H4 (cell line): Measurements from ENCODE around the gene KRTAP17-1. TPM values are rescaled to one million over a fixed set of nuclear protein-coding genes. Genes with fewer than 3 reads are reported as not detected.

Experiments used
- DNase-seq: peaks from one replicate; pipeline ENCODE4 v3.0.0-alpha.2; 2015; ENCODE audit warnings: low spot score
- total RNA-seq: library from RNA; depleted of rRNA; stranded (reverse); fragments of >200 nt; shearing (Covaris generic); gene quantifications from 2 replicates; pipeline ENCODE4 v1.2.3, GENCODE V29; 2014

KRTAP17-1 gene
- total RNA-seq, 1 experiment from 2014 or later = not detected

GRCh38 chr17:41333098-41333497, 17.6 kb upstream of the KRTAP17-1 start:
- DNase-seq = no peak

- no peak for DNase-seq
These were observed 16.7 kb upstream of the KRTAP17-1 start for GRCh38 chr17:41332239-41332638.

GRCh38 chr17:41331606-41332005, 16.1 kb upstream of the KRTAP17-1 start:
- DNase-seq = no peak

GRCh38 chr17:41329279-41329948, 13.9 kb upstream of the KRTAP17-1 start:
- DNase-seq = peak; percentile 48

- DNase-seq = no peak
These were observed 12.7 kb upstream of the KRTAP17-1 start for GRCh38 chr17:41328207-41328606.

GRCh38 chr17:41327411-41328120, 12.1 kb upstream of the KRTAP17-1 start:
- no peak for DNase-seq

- DNase-seq = no peak
These were observed 10.9 kb upstream of the KRTAP17-1 start for GRCh38 chr17:41326173-41327145.

GRCh38 chr17:41325611-41326010, 10.1 kb upstream of the KRTAP17-1 start:
- DNase-seq = no peak

- no peak for DNase-seq
These were observed 9.6 kb upstream of the KRTAP17-1 start for GRCh38 chr17:41325126-41325525.

GRCh38 chr17:41324180-41325075, 8.9 kb upstream of the KRTAP17-1 start:
- DNase-seq = peak; percentile 33

- DNase-seq = no peak
These were observed 7.7 kb upstream of the KRTAP17-1 start for GRCh38 chr17:41322903-41323895.

- DNase-seq = peak; percentile 45
These were observed 6.8 kb upstream of the KRTAP17-1 start for GRCh38 chr17:41322094-41322902.

GRCh38 chr17:41318231-41318630, 2.7 kb upstream of the KRTAP17-1 start:
- no peak for DNase-seq

GRCh38 chr17:41315814-41316445, 420 bp upstream of the KRTAP17-1 start:
- DNase-seq = no peak

- no peak for DNase-seq
These were observed 4.4 kb downstream of the KRTAP17-1 start for GRCh38 chr17:41311111-41311510.

GRCh38 chr17:41308918-41309359, 6.6 kb downstream of the KRTAP17-1 start, which contains the start of gene KRTAP16-1:
Gene KRTAP16-1, minus strand, starts transcription at chr17:41309309. Its CDS starts 56 bp downstream, at chr17:41309253.
- DNase-seq = no peak

GRCh38 chr17:41308251-41308917, 7.1 kb downstream of the KRTAP17-1 start:
- peak; percentile 88 for DNase-seq

- no peak for DNase-seq
These were observed 7.9 kb downstream of the KRTAP17-1 start for GRCh38 chr17:41307647-41308046.
